ENCODE data around the gene PRR3.
"Not testable (repeated sequence)": the region's sequence is repeated elsewhere in the genome, so short reads cannot be mapped to it uniquely, and the experiment has no call there.

The PRR3 gene

GRCh38 chr6:30513451-30513850 is 43.6 kb upstream of the PRR3 start:
- H3K4me3 ChIP-seq (ENCODE audit: low read depth, low read length), result no peak overlapping the region
- no peak for DNase-seq (ENCODE audit: low read depth)
- TF ChIP-seq CTCF (IDR thresholded peaks at IDR 0.05; ENCODE audit: low read depth, low read length, missing control alignments), result no peak
- in situ Hi-C loops (cut with HindIII; ENCODE audit: low sequenced_read_pairs), result no loop called here

- H3K4me3 ChIP-seq (ENCODE audit: low read depth, low read length), result no peak overlapping the region
- DNase-seq (ENCODE audit: low read depth), result no peak
- no peak for TF ChIP-seq CTCF (IDR thresholded peaks at IDR 0.05; ENCODE audit: low read depth, low read length, missing control alignments)
- in situ Hi-C loops (cut with HindIII; ENCODE audit: low sequenced_read_pairs), result no loop called here
Observed at GRCh38 chr6:30515106-30515505, 42.0 kb upstream of the PRR3 start.

DNA sequence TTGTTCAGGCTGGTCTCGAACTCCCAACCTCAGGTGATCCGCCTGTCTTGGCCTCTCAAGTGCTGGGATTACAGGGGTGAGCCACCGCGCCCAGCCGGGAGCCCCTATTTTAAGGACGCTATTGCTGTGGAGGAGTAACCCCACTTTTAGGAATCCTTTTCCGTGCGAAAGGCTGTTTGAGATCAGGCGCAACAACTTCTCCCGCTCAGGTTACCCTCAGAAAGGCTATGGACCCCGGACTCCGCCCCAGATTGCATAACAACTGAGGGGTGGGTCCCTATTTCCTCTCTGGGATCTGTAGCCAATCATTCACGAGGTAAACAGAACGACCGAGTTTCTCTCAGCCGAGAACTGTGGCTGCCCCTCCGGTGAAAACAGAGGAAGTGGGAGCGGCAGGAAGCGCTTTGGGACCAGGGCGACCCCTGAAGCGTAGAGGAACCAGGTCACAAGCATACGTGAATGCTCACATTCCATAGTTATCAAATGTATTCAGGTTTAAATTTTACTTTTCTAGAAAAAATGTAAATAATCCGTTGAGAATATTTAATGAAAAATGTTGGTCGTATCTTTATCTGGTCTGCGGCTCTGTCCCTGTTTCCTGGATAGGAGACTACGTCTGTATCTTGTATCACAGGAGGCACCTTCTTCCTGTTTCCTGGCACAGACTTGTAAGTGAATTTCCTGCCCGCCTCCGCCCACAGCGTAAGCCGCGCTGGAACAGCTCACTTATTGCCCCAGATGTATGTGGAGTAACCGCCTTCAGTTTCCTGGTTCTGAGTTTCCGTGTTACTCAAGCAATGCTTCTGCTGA is 40.9 kb upstream of the PRR3 start:
- peak overlapping the region; percentile 33 for H3K4me3 ChIP-seq (ENCODE audit: low read depth, low read length)
- peak; percentile 75 for DNase-seq (ENCODE audit: low read depth)
- in situ Hi-C loops (cut with HindIII; ENCODE audit: low sequenced_read_pairs), result no loop called here

DNA sequence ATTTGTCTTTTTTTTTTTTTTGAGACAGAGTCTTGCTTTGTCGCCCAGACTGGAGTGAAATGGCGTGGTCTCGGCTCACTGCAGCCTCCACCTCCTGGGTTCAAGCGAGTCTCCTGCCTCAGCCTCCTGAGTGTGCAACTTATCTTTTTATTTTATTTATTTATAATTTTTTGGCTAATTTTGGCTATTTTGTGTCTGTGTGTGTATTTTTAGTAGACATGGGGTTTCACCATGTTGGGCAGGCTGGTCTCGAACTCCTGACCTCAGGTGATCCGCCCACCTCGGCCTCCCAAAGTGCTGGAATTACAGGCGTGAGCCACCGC is 40.4 kb upstream of the PRR3 start:
- H3K4me3 ChIP-seq (ENCODE audit: low read depth, low read length), result peak overlapping the region; percentile 33
- in situ Hi-C loops (cut with HindIII; ENCODE audit: low sequenced_read_pairs); DNase-seq (ENCODE audit: low read depth): not testable (repeated sequence)

More for the DNA sequence above, 40.9 kb upstream of the PRR3 start:
- no peak for TF ChIP-seq CTCF (IDR thresholded peaks at IDR 0.05; ENCODE audit: low read depth, low read length, missing control alignments)

- H3K4me3 ChIP-seq (ENCODE audit: low read depth, low read length); DNase-seq (ENCODE audit: low read depth); in situ Hi-C loops (cut with HindIII; ENCODE audit: low sequenced_read_pairs): not testable (repeated sequence)
Observed at GRCh38 chr6:30517767-30518504, 39.2 kb upstream of the PRR3 start.

GRCh38 chr6:30518505-30519145 is 38.5 kb upstream of the PRR3 start:
- in situ Hi-C loops (cut with HindIII; ENCODE audit: low sequenced_read_pairs); H3K4me3 ChIP-seq (ENCODE audit: low read depth, low read length); DNase-seq (ENCODE audit: low read depth): not testable (repeated sequence)

DNA sequence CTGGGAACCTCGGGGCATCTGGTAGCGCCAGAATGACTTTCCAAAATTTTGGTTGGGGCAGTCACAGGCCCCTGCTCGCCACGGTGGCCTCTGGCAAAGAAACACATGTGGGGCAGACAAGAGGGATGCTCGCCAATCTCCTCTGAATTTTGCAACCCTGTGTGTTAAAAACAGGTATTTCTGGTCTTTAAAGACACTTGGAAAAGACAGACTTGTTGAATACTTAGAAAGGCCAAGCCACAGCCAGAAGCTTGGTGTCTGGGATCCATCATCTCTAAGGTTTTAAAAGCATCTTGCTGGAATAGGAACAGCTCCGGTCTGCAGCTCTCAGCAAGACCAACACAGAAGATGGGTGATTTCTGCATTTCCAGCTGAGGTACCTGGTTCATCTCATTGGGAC is 36.6 kb upstream of the PRR3 start:
- DNase-seq (ENCODE audit: low read depth), result no peak
- no peak for TF ChIP-seq CTCF (IDR thresholded peaks at IDR 0.05; ENCODE audit: low read depth, low read length, missing control alignments)
- in situ Hi-C loops (cut with HindIII; ENCODE audit: low sequenced_read_pairs), result no loop called here
- H3K4me3 ChIP-seq (ENCODE audit: low read depth, low read length), result no peak overlapping the region

- H3K4me3 ChIP-seq (ENCODE audit: low read depth, low read length); DNase-seq (ENCODE audit: low read depth); in situ Hi-C loops (cut with HindIII; ENCODE audit: low sequenced_read_pairs): not testable (repeated sequence)
Observed at GRCh38 chr6:30521082-30521481, 36.0 kb upstream of the PRR3 start.

DNA sequence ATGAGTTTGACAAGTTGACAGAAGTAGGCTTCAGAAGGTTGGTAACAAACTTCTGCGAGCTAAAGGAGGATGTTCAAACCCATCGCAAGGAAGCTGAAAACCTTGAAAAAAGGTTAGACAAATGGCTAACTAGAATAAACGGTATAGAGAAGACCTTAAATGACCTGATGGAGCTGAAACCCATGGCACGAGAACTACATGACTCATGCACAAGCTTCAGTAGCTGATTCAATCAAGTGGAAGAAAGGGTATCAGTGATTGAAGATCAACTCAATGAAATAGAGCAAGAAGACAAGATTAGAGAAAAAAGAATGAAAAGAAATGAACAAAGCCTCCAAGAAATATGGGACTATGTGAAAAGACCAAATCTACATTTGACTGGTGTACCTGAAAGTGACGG is 35.1 kb upstream of the PRR3 start:
- H3K4me3 ChIP-seq (ENCODE audit: low read depth, low read length); DNase-seq (ENCODE audit: low read depth); in situ Hi-C loops (cut with HindIII; ENCODE audit: low sequenced_read_pairs): not testable (repeated sequence)

GRCh38 chr6:30526444-30526843 is 30.7 kb upstream of the PRR3 start:
- DNase-seq (ENCODE audit: low read depth); H3K4me3 ChIP-seq (ENCODE audit: low read depth, low read length); in situ Hi-C loops (cut with HindIII; ENCODE audit: low sequenced_read_pairs): not testable (repeated sequence)

- H3K4me3 ChIP-seq (ENCODE audit: low read depth, low read length); DNase-seq (ENCODE audit: low read depth); in situ Hi-C loops (cut with HindIII; ENCODE audit: low sequenced_read_pairs): not testable (repeated sequence)
Observed at GRCh38 chr6:30529349-30529875, 27.7 kb upstream of the PRR3 start.

Measured in astrocyte of the cerebellum (primary cell).